H1 (cell line): Measurements from ENCODE around the gene RHBDD1. TPM values are rescaled to one million over a fixed set of nuclear protein-coding genes. Genes with fewer than 3 reads are reported as not detected.

Experiments used
- CTCF ChIA-PET: fragments of 300-600 bp; sonication (Branson Sonifier 250); formaldehyde crosslinking; loops from one replicate; lab custom pipeline; 2021; ENCODE audit not compliant: partially characterized antibody; lab: Charles Lee
- POLR2A ChIA-PET: fragments of 300-600 bp; sonication (Branson Sonifier 250); formaldehyde crosslinking; loops from one replicate; lab custom pipeline; 2021; ENCODE audit warnings: inconsistent platforms; ENCODE audit not compliant: partially characterized antibody; lab: Charles Lee
- DNase-seq, 2 experiments: peaks; one replicate each; pipeline versions ENCODE4 v3.0.0 to v3.0.0-alpha.2; 2010 to 2022; ENCODE audit warnings: low spot score in 2 of 2, low read depth in 1 of 2, mixed read lengths in 1 of 2
- FAIRE-seq: peaks from 2 replicates; lab custom pipeline; 2011; peaks lifted over from hg19 to GRCh38; lab: Jason Lieb, UNC
- H2AFZ ChIP-seq: 2 replicates; pipeline ENCODE4 v1.8.1; 2012; ENCODE audit warnings: low read length, inconsistent platforms
- H2AK5ac ChIP-seq: 2 replicates; pipeline ENCODE4 v1.6.1; 2013; ENCODE audit warnings: low read depth, low read length
- H2BK120ac ChIP-seq: replicated peaks from 2 replicates; pipeline ENCODE3; 2013; ENCODE audit warnings: low read depth, low read length, inconsistent platforms
- H2BK12ac ChIP-seq: 2 replicates; pipeline ENCODE4 v1.6.1; 2013; ENCODE audit warnings: low read depth, low read length
- H2BK15ac ChIP-seq: 2 replicates; pipeline ENCODE4 v1.6.1; 2013; ENCODE audit warnings: low read length
- H2BK20ac ChIP-seq: 2 replicates; pipeline ENCODE4 v1.6.1; 2013; ENCODE audit warnings: low read length
- H2BK5ac ChIP-seq: 2 replicates; pipeline ENCODE4 v1.6.1; 2013; ENCODE audit warnings: low read depth, low read length
- H3K14ac ChIP-seq: 2 replicates; pipeline ENCODE4 v1.6.1; 2013; ENCODE audit warnings: inconsistent platforms; ENCODE audit not compliant: insufficient read length
- H3K18ac ChIP-seq: 2 replicates; pipeline ENCODE4 v1.6.1; 2013; ENCODE audit warnings: low read length; ENCODE audit errors: extremely low read depth
- H3K23ac ChIP-seq: 2 replicates; pipeline ENCODE4 v1.6.1; 2013; ENCODE audit warnings: inconsistent platforms; ENCODE audit not compliant: insufficient read length
- H3K23me2 ChIP-seq: 2 replicates; pipeline ENCODE4 v1.6.1; 2013; ENCODE audit warnings: low read depth, low read length
- H3K27ac ChIP-seq: 2 replicates; pipeline ENCODE4 v1.6.1; 2011; ENCODE audit warnings: low read depth, low read length, inconsistent platforms
- H3K27me3 ChIP-seq, 4 experiments: replicated peaks in 1 of 4; 1 replicate in 1 of 4; 2 replicates in 3 of 4; pipeline versions ENCODE4 v1.6.1 to v1.8.1; 2011 to 2013; ENCODE audit warnings: low read length in 3 of 4, mild to moderate bottlenecking in 3 of 4, inconsistent platforms in 2 of 4, mixed read lengths in 2 of 4, moderate library complexity in 1 of 4; ENCODE audit not compliant: control insufficient read depth in 3 of 4, insufficient read depth in 3 of 4; ENCODE audit errors: extremely low read depth in 1 of 4
- H3K36me3 ChIP-seq, 4 experiments: 2 replicates each; pipeline versions ENCODE4 v1.6.1 to v1.8.1; 2011 to 2013; ENCODE audit warnings: mild to moderate bottlenecking in 4 of 4, low read length in 3 of 4, moderate library complexity in 2 of 4, control low read depth in 1 of 4, inconsistent platforms in 1 of 4; ENCODE audit not compliant: insufficient read depth in 4 of 4, control insufficient read depth in 2 of 4
- H3K4ac ChIP-seq: replicated peaks from 2 replicates; pipeline ENCODE3; 2013; ENCODE audit warnings: low read length, low read depth, mixed read lengths, inconsistent platforms; ENCODE audit not compliant: insufficient read length
- H3K4me1 ChIP-seq, 4 experiments: replicated peaks in 1 of 4; 1 replicate in 1 of 4; 2 replicates in 3 of 4; pipeline versions ENCODE4 v1.6.1 to v1.8.1; 2011 to 2013; ENCODE audit warnings: low read length in 3 of 4, inconsistent platforms in 2 of 4, mixed read lengths in 1 of 4; ENCODE audit not compliant: insufficient read depth in 4 of 4, control insufficient read depth in 3 of 4
- H3K4me2 ChIP-seq, 2 experiments: 2 replicates each; pipeline versions ENCODE4 v1.6.1 to v1.8.1; 2011 to 2013; ENCODE audit warnings: low read depth in 2 of 2, low read length in 2 of 2, control low read depth in 1 of 2, inconsistent platforms in 1 of 2, mild to moderate bottlenecking in 1 of 2; ENCODE audit not compliant: insufficient read depth in 1 of 2
- H3K4me3 ChIP-seq, 4 experiments: fragments of 200-600, 300-600 bp in 1 of 4; sonication (generic), shearing (Covaris generic), sonication (Bioruptor Twin) in 1 of 4; 2 replicates each; pipeline versions ENCODE4 v1.5.1 to v1.8.1; 2011 to 2016; ENCODE audit warnings: low read length in 4 of 4, low read depth in 3 of 4, control low read depth in 2 of 4, inconsistent platforms in 2 of 4, mild to moderate bottlenecking in 2 of 4, mixed read lengths in 1 of 4, moderate library complexity in 1 of 4; ENCODE audit not compliant: insufficient read depth in 2 of 4; ENCODE audit errors: extremely low read depth in 1 of 4
- H3K56ac ChIP-seq: replicated peaks from 2 replicates; pipeline ENCODE3; 2013; ENCODE audit warnings: low read depth, mild to moderate bottlenecking, mixed read lengths, low read length, inconsistent platforms; ENCODE audit not compliant: insufficient read length
- H3K79me1 ChIP-seq: 2 replicates; pipeline ENCODE4 v1.6.1; 2013; ENCODE audit warnings: low read depth, low read length, control low read depth
- H3K79me2 ChIP-seq, 2 experiments: 2 replicates each; pipeline versions ENCODE4 v1.6.1 to v1.8.1; 2012 to 2013; ENCODE audit warnings: low read length in 2 of 2, mild to moderate bottlenecking in 2 of 2, inconsistent platforms in 1 of 2; ENCODE audit not compliant: insufficient read depth in 2 of 2, control insufficient read depth in 1 of 2
- H3K9ac ChIP-seq, 4 experiments: replicated peaks in 1 of 4; 1 replicate in 1 of 4; 2 replicates in 3 of 4; pipeline versions ENCODE4 v1.6.1 to v1.8.1; 2011 to 2013; ENCODE audit warnings: low read depth in 3 of 4, low read length in 3 of 4, control low read depth in 2 of 4, mild to moderate bottlenecking in 2 of 4, moderate library complexity in 2 of 4, inconsistent platforms in 1 of 4; ENCODE audit errors: extremely low read depth in 1 of 4
- H3K9me3 ChIP-seq, 2 experiments: 2 replicates each; pipeline versions ENCODE4 v1.6.1 to v1.8.1; 2012 to 2013; ENCODE audit warnings: mild to moderate bottlenecking in 2 of 2, moderate library complexity in 2 of 2, control low read depth in 1 of 2, inconsistent platforms in 1 of 2, low read depth in 1 of 2, low read length in 1 of 2, mixed read lengths in 1 of 2; ENCODE audit not compliant: insufficient read depth in 2 of 2
- H4K20me1 ChIP-seq, 2 experiments: replicated peaks in 1 of 2; 2 replicates each; pipeline versions ENCODE3 to v1.8.1; 2011 to 2013; ENCODE audit warnings: inconsistent platforms in 2 of 2, low read length in 2 of 2, mild to moderate bottlenecking in 1 of 2; ENCODE audit not compliant: insufficient read depth in 2 of 2, control insufficient read depth in 1 of 2
- H4K5ac ChIP-seq: 2 replicates; pipeline ENCODE4 v1.6.1; 2013; ENCODE audit warnings: low read length, low read depth, mixed read lengths, inconsistent platforms; ENCODE audit not compliant: insufficient read length
- H4K8ac ChIP-seq: 2 replicates; pipeline ENCODE4 v1.8.0; 2013; ENCODE audit warnings: mild to moderate bottlenecking, moderate library complexity, low read length, inconsistent platforms; ENCODE audit not compliant: insufficient read depth; ENCODE audit errors: extremely low read depth
- H4K91ac ChIP-seq: replicated peaks from 2 replicates; pipeline ENCODE3; 2013; ENCODE audit warnings: low read length, mixed read lengths, inconsistent platforms; ENCODE audit not compliant: insufficient read length
- CHD2 ChIP-seq: IDR thresholded peaks from 2 replicates; pipeline ENCODE4 v1.6.1; 2012; ENCODE audit warnings: low read length, improper control_type of control experiment
- FOSL1 ChIP-seq: IDR thresholded peaks from 2 replicates; pipeline ENCODE4 v1.6.1; 2011; ENCODE audit warnings: mild to moderate bottlenecking, low read depth, low read length, moderate library complexity; ENCODE audit not compliant: insufficient read depth
- KDM1A ChIP-seq: fragments of 200-600, 300-600 bp; sonication (generic); IDR thresholded peaks from 2 replicates; pipeline ENCODE4 v1.7.1; 2016; ENCODE audit warnings: mild to moderate bottlenecking, low read length, borderline replicate concordance
- MAFK ChIP-seq: IDR thresholded peaks from 2 replicates; pipeline ENCODE4 v1.6.1; 2012; ENCODE audit warnings: low read depth, mild to moderate bottlenecking, improper control_type of control experiment, low read length
- NRF1 ChIP-seq: IDR thresholded peaks from 2 replicates; pipeline ENCODE4 v1.6.1; 2011; ENCODE audit warnings: mild to moderate bottlenecking, low read depth, low read length, improper control_type of control experiment
- PHF8 ChIP-seq: fragments of 200-600 bp; sonication (generic); conservative IDR thresholded peaks from 2 replicates; pipeline ENCODE4 v1.7.1; 2012; ENCODE audit warnings: low read depth, mild to moderate bottlenecking, inconsistent platforms, low read length, moderate library complexity
- POLR2A ChIP-seq, 2 experiments: IDR thresholded peaks; 1 replicate in 1 of 2; 2 replicates in 1 of 2; pipeline ENCODE4 v1.6.1; 2011; ENCODE audit warnings: low read depth in 2 of 2, low read length in 2 of 2, mild to moderate bottlenecking in 2 of 2; ENCODE audit errors: control extremely low read depth in 1 of 2
- RFX5 ChIP-seq: IDR thresholded peaks from 2 replicates; pipeline ENCODE4 v1.6.1; 2011; ENCODE audit warnings: low read depth, low read length, improper control_type of control experiment, borderline replicate concordance
- RXRA ChIP-seq: IDR thresholded peaks from 2 replicates; pipeline ENCODE4 v1.6.1; 2011; ENCODE audit warnings: low read depth, mild to moderate bottlenecking, low read length, moderate library complexity; ENCODE audit not compliant: insufficient read depth
- SIRT6 ChIP-seq: IDR thresholded peaks from one replicate; pipeline ENCODE4 v1.7.1; 2012; ENCODE audit warnings: low read length, inconsistent platforms
- SP1 ChIP-seq: IDR thresholded peaks from 2 replicates; pipeline ENCODE4 v1.6.1; 2011; ENCODE audit warnings: low read depth, low read length
- TAF7 ChIP-seq: optimal IDR thresholded peaks from 2 replicates; pipeline ENCODE3; 2011; ENCODE audit warnings: low read depth, mild to moderate bottlenecking, inconsistent platforms, low read length, moderate library complexity, borderline replicate concordance
- TCF12 ChIP-seq: IDR thresholded peaks from 2 replicates; pipeline ENCODE4 v1.6.1; 2011; ENCODE audit warnings: low read depth, mild to moderate bottlenecking, low read length
- WGBS, 2 experiments: shearing (Covaris generic) in 1 of 2; methylation state at CpG; one replicate each; pipeline versions ENCODE4 v1.1.6 to v1.1.7; 2013 to 2015; ENCODE audit warnings: low lambda C conversion rate in 2 of 2, mixed read lengths in 2 of 2, inconsistent platforms in 1 of 2, low coverage in 1 of 2, missing lambda C conversion rate in 1 of 2; ENCODE audit not compliant: insufficient replicate concordance in 2 of 2, insufficient coverage in 1 of 2, insufficient read length in 1 of 2; ENCODE audit errors: extremely low coverage in 1 of 2, missing lambda C conversion rate in 1 of 2; 5-methylcytosine and 5-hydroxymethylcytosine counted together
- polyA plus RNA-seq, 7 experiments: library from polyadenylated mRNA; depleted of rRNA in 3 of 7; stranded (reverse) in 5 of 7; unstranded in 2 of 7; fragments of >200 nt in 5 of 7; fragments of 200-250 nt in 2 of 7; gene quantifications; 1 replicate in 5 of 7; 2 replicates in 1 of 7; 4 replicates in 1 of 7; pipeline versions ENCODE4 v1.2.1 to v1.2.3, GENCODE V29; 2011 to 2013; ENCODE audit warnings: missing spikeins in 2 of 7, mixed read lengths in 2 of 7
- total RNA-seq: library from RNA; stranded (reverse); fragmentation: NEBNext Ultra II Directional; extraction: Animal tissue kit (Norgen Biotek cat#: 25700); gene quantifications from 2 replicates; pipeline ENCODE4 v1.2.1, GENCODE V29; 2021
- TF ChIP-seq, protein P1 (sequence below): IDR thresholded peaks from 2 replicates; pipeline ENCODE4 v1.6.1; 2012; ENCODE audit warnings: inconsistent platforms

RHBDD1 gene
- total and polyA plus RNA-seq, 2 of the 8 experiments (the other 6 are each of a cell fraction or from before 2014, with no cell fraction given), result 10.5 to 23.1 TPM

DNA sequence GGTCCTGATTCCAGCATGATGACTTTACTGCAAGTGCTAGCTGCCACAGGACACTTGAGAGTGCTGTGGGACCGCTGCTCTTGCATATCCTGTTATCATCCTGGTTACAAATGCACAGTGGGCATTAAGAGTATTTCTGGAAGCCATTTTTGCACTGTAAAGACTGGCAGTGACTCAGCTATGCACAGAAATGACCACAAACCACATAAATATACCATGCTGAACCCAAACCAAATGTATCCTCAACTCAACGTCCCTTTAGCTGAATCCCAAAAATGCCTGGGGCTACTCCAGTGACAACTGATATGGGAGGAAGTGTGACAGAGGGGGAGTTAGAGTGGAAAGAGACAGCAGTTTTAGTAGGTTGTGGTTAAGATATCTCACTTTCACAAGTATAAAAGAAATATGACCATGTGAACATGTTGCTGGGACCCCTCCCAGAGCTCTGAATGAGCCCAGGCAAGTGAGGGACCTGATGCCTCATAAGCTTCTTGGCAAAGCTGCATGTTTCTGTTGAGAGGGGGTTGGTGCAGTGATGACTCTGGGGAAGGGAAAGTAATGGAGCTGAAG, 37.3 kb downstream of the RHBDD1 start:
- Histone ChIP-seq H3K23ac (no peak overlapping the region), H3K4me1 (peaks cover 4 to 17% (median 6%) of the 10 kb centered on the region in 4 experiments; a peak in 6 of 7 replicates), H2BK120ac (no peak overlapping the region), H4K5ac (no peak overlapping the region), H3K14ac (no peak overlapping the region), H2BK5ac (no peak overlapping the region), H2AFZ (no peak overlapping the region), H4K20me1 (no peaks in the 10 kb centered on the region), H3K23me2 (no peaks in the 10 kb centered on the region; the same call in 1 of the 2 replicates), H3K27me3 (no peaks in the 10 kb centered on the region), H3K9me3 (no peaks in the 10 kb centered on the region), H3K4me3 (no peak overlapping the region), H3K36me3 (no peaks in the 10 kb centered on the region), H3K18ac (no peak overlapping the region), H3K56ac (no peak overlapping the region), H4K8ac (no peak overlapping the region), H3K4me2 (no peak overlapping the region), H3K27ac (no peak overlapping the region), H3K79me2 (no peaks in the 10 kb centered on the region), H4K91ac (no peak overlapping the region), H2BK12ac (no peak overlapping the region), H3K79me1 (no peaks in the 10 kb centered on the region), H3K4ac (no peak overlapping the region), H3K9ac (no peak overlapping the region), H2BK20ac (no peak overlapping the region), H2AK5ac (no peak overlapping the region), H2BK15ac (no peak overlapping the region)
- POLR2A ChIA-PET, result no interaction called here
- no peak for FAIRE-seq
- DNase-seq, result no peak
- no peak for TF ChIP-seq TAF7
- no peak for TF ChIP-seq FOSL1
- no peak for TF ChIP-seq RFX5
- no peak for TF ChIP-seq TCF12
- TF ChIP-seq KDM1A, result no peak
- no peak for TF ChIP-seq CHD2
- TF ChIP-seq SIRT6, result no peak
- TF ChIP-seq POLR2A (IDR thresholded peaks at IDR 0.05; ENCODE audit: control extremely low read depth in 1 of 2, low read depth in 2 of 2, low read length in 2 of 2), result no peak
- TF ChIP-seq SP1, result no peak
- no peak for TF ChIP-seq PHF8
- TF ChIP-seq, protein P1, sequence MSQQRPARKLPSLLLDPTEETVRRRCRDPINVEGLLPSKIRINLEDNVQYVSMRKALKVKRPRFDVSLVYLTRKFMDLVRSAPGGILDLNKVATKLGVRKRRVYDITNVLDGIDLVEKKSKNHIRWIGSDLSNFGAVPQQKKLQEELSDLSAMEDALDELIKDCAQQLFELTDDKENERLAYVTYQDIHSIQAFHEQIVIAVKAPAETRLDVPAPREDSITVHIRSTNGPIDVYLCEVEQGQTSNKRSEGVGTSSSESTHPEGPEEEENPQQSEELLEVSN, result no peak
- no peak for TF ChIP-seq MAFK
- TF ChIP-seq NRF1, result no peak
- TF ChIP-seq RXRA, result no peak
- CTCF ChIA-PET, result interaction anchor here (0.9 kb wide), 1 partner anchor 8 kb away, joined by 3 read pairs; no protein-coding TSS in a partner anchor
- 94% methylated on average over 2 of the region's 2 CpGs; no CpG with 5 or more reads in 1 of the 2 experiments for WGBS, 2 experiments
